WTC11 (cell line): ENCODE data around the gene PEX10. TPM values are rescaled to one million over a fixed set of nuclear protein-coding genes. Genes with fewer than 3 reads are reported as not detected.

ENCODE experiments used
- ATAC-seq: fragments of 200-7000 bp; cut with Tn5 transposase; 2 replicates; pipeline ENCODE4 v1.10.0; 2021; ENCODE audit warnings: mild to moderate bottlenecking, moderate library complexity
- CTCF ChIA-PET: fragments of 300-600 bp; sonication (Branson Sonifier 250); formaldehyde crosslinking; loops from one replicate; lab custom pipeline; 2021; ENCODE audit warnings: antibody characterized with exemption; lab: Charles Lee
- POLR2A ChIA-PET: fragments of 350-600 bp; sonication (Branson Sonifier 250); formaldehyde crosslinking; loops from one replicate; lab custom pipeline; 2021; ENCODE audit warnings: antibody characterized with exemption; lab: Charles Lee
- DNase-seq: peaks from one replicate; pipeline ENCODE4 v3.0.0; 2021; ENCODE audit warnings: low spot score
- H3K27ac Mint-ChIP-seq: 2 replicates; pipeline ENCODE4 v1.8.0; 2021; ENCODE audit warnings: mixed read lengths
- H3K27me3 Mint-ChIP-seq: 2 replicates; pipeline ENCODE4 v1.8.0; 2021; ENCODE audit warnings: low read depth, mild to moderate bottlenecking, moderate library complexity, mixed read lengths
- H3K36me3 Mint-ChIP-seq: 2 replicates; pipeline ENCODE4 v1.8.0; 2021; ENCODE audit warnings: mixed read lengths
- H3K4me1 Mint-ChIP-seq: 2 replicates; pipeline ENCODE4 v1.8.0; 2022; ENCODE audit warnings: mixed read lengths
- H3K4me3 Mint-ChIP-seq: 2 replicates; pipeline ENCODE4 v1.8.0; 2021; ENCODE audit warnings: mild to moderate bottlenecking, moderate library complexity, mixed read lengths
- H3K9me3 Mint-ChIP-seq: 2 replicates; pipeline ENCODE4 v1.8.0; 2021; ENCODE audit warnings: mixed read lengths
- EMX1 ChIP-seq: fragments of 250-450 bp; sonication (Bioruptor Pico); IDR thresholded peaks from 2 replicates; pipeline ENCODE4 v1.8.0; 2021; ENCODE audit warnings: mild to moderate bottlenecking
- ESRRA ChIP-seq: sonication (generic); formaldehyde crosslinking; IDR thresholded peaks from 2 replicates; pipeline ENCODE4 v1.8.1; 2022; ENCODE audit warnings: mild to moderate bottlenecking, missing genetic modification reagents, borderline replicate concordance
- FOXP1 ChIP-seq: sonication (generic); formaldehyde crosslinking; IDR thresholded peaks from 2 replicates; pipeline ENCODE4 v1.8.0; 2022; ENCODE audit warnings: missing genetic modification reagents, mild to moderate bottlenecking, moderate library complexity, borderline replicate concordance
- GTF2I ChIP-seq: fragments of 250-450 bp; sonication (Bioruptor Pico); conservative IDR thresholded peaks from 2 replicates; pipeline ENCODE4 v1.4.0; 2021; ENCODE audit warnings: mild to moderate bottlenecking
- HMGA2 ChIP-seq: fragments of 250-450 bp; sonication (Bioruptor Pico); IDR thresholded peaks from 2 replicates; pipeline ENCODE4 v1.4.0; 2021; ENCODE audit warnings: mild to moderate bottlenecking, moderate library complexity
- NFATC4 ChIP-seq: fragments of 250-450 bp; sonication (Bioruptor Pico); IDR thresholded peaks from 2 replicates; pipeline ENCODE4 v1.9.0; 2021; ENCODE audit warnings: mild to moderate bottlenecking
- NR1H2 ChIP-seq: sonication (generic); formaldehyde crosslinking; IDR thresholded peaks from 2 replicates; pipeline ENCODE4 v1.9.0; 2021; ENCODE audit warnings: mild to moderate bottlenecking, moderate library complexity, missing genetic modification reagents
- PRRX2 ChIP-seq: fragments of 250-450 bp; sonication (Bioruptor Pico); IDR thresholded peaks from 2 replicates; pipeline ENCODE4 v1.8.0; 2021; ENCODE audit warnings: mild to moderate bottlenecking
- RORB ChIP-seq: fragments of 250-450 bp; sonication (Bioruptor Pico); IDR thresholded peaks from 2 replicates; pipeline ENCODE4 v1.9.0; 2021; ENCODE audit warnings: mild to moderate bottlenecking
- SOX15 ChIP-seq: fragments of 250-450 bp; sonication (Bioruptor Pico); IDR thresholded peaks from 2 replicates; pipeline ENCODE4 v1.9.0; 2021; ENCODE audit warnings: mild to moderate bottlenecking
- TEAD1 ChIP-seq: sonication (generic); formaldehyde crosslinking; IDR thresholded peaks from 2 replicates; pipeline ENCODE4 v1.8.0; 2022; ENCODE audit warnings: mild to moderate bottlenecking, missing genetic modification reagents
- ZNF317 ChIP-seq: sonication (generic); formaldehyde crosslinking; IDR thresholded peaks from 2 replicates; pipeline ENCODE4 v1.8.1; 2023; ENCODE audit warnings: low read depth, mild to moderate bottlenecking, moderate library complexity, missing genetic modification reagents, borderline replicate concordance
- ZNF396 ChIP-seq: fragments of 250-450 bp; sonication (Bioruptor Pico); IDR thresholded peaks from 2 replicates; pipeline ENCODE4 v1.8.0; 2021; ENCODE audit warnings: mild to moderate bottlenecking, moderate library complexity, borderline replicate concordance
- ZNF671 ChIP-seq: fragments of 250-450 bp; sonication (Bioruptor Pico); IDR thresholded peaks from 2 replicates; pipeline ENCODE4 v1.8.0; 2021; ENCODE audit warnings: mild to moderate bottlenecking
- total RNA-seq: library from RNA; stranded (reverse); gene quantifications from 3 replicates; pipeline ENCODE4 v1.2.3, GENCODE V29; 2021
- TF ChIP-seq, protein P1 (sequence below): sonication (generic); formaldehyde crosslinking; IDR thresholded peaks from 2 replicates; pipeline ENCODE4 v1.8.1; 2023; ENCODE audit warnings: mild to moderate bottlenecking, missing genetic modification reagents, moderate library complexity
- TF ChIP-seq, protein P2 (sequence below): sonication (generic); formaldehyde crosslinking; IDR thresholded peaks from 2 replicates; pipeline ENCODE4 v1.8.0; 2022; ENCODE audit warnings: mild to moderate bottlenecking, missing genetic modification reagents
- TF ChIP-seq, protein P3 (sequence below): sonication (generic); formaldehyde crosslinking; IDR thresholded peaks from 2 replicates; pipeline ENCODE4 v1.8.0; 2022; ENCODE audit warnings: mild to moderate bottlenecking, missing genetic modification reagents
- TF ChIP-seq, protein P4 (sequence below): sonication (generic); formaldehyde crosslinking; IDR thresholded peaks from 2 replicates; pipeline ENCODE4 v1.8.1; 2023; ENCODE audit warnings: mild to moderate bottlenecking, missing genetic modification reagents
- TF ChIP-seq, protein P5 (sequence below): sonication (generic); formaldehyde crosslinking; IDR thresholded peaks from 2 replicates; pipeline ENCODE4 v1.8.0; 2023; ENCODE audit warnings: missing genetic modification reagents
- TF ChIP-seq, protein P6 (sequence below): fragments of 250-450 bp; sonication (Bioruptor Pico); IDR thresholded peaks from 2 replicates; pipeline ENCODE4 v1.9.0; 2021; ENCODE audit warnings: mild to moderate bottlenecking
- TF ChIP-seq, protein P7 (sequence below): sonication (generic); formaldehyde crosslinking; conservative IDR thresholded peaks from 2 replicates; pipeline ENCODE4 v1.8.1; 2022; ENCODE audit warnings: mild to moderate bottlenecking, missing genetic modification reagents

Gene PEX10
- total RNA-seq, 1 experiment from 2014 or later, result 29.3 TPM

DNA sequence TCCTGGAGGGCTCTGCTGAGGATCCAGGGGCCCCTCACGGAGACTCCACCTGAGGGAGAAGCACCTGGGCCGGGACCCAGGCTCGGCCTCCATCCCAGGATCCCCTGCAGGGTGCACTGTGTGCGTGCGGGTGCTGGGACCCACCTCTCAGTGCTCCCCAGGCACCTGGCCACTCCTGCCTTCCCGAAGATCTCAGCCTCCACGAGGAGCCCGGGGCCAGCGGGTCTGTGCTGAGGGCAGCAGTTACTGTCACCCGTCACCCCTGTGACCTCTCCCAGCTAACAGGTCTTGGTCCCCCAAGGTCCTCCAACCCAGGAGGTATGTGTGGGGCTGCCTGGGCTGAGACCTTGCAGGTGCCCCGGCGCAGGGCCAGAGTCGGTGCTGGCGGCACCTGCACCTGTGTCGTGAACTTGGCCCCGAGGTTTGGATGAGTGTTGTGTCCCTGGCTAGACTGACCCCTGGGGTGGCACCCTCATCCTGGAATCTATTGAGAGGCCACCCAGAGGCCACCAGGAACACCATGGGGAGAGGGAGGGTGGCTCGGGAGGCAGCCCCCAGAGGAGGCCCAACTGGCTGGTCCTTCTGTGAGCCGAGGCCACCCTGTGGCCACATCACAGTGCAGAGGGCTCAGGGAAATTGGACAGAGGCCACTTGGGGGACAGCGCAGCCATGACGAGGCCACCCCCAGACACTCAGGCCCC lies 38.7 kb downstream of the PEX10 start (continued):
- TF ChIP-seq, protein P1, sequence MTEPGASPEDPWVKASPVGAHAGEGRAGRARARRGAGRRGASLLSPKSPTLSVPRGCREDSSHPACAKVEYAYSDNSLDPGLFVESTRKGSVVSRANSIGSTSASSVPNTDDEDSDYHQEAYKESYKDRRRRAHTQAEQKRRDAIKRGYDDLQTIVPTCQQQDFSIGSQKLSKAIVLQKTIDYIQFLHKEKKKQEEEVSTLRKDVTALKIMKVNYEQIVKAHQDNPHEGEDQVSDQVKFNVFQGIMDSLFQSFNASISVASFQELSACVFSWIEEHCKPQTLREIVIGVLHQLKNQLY (CRISPR knock-in tag), result no peak
- TF ChIP-seq EMX1 (CRISPR knock-in tag), result no peak
- TF ChIP-seq TEAD1 (CRISPR knock-in tag), result no peak

DNA sequence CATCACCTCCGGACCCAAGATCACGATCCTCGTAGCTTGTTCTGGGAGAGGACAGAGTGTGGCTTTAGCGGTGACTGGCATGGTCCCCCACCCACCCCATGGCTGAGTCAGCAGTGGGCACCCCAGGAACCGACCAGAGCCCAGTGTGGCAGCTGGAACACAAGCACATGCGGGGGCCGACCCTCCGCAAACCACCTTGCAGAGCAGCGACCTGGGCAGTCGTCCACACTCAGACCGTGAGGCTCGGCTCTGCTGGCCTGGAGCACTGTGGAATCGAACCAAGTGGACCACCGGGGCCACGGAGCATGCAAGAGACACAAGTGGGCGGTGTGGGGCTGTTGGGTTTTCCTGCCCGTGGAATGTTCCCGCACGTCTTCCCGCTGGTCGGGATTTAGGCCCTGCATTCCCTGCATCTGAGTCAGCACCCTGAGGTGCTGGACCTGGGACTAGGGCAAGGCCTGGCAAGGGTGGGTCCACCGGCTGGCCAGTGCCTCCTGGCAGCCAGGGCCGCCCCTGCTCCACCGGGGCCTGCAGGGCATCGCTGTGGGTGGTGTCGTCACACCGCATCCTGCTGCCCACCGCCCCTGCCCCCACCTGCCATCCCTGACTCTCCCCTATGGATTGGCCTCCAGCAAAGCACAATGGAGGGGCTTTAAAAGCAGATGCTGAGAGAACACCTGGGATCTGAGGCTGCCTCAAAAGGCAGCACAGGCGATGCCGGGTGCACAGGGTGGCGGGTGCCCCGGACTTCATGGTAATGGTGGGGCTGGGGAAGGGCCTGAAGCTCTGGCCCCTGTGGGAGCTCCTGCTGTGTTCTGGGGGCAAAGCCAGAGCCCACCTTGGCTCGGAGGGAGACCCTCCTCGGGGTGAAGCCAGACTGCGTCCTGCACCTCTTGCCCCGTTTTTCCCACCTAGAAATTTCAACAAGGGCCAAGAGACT lies 39.5 kb downstream of the PEX10 start:
- ChIA-PET POLR2A (no interaction called here), CTCF (no interaction called here)
- no peaks in the 10 kb centered on the region for H3K4me1 Mint-ChIP-seq
- H3K9me3 Mint-ChIP-seq, result peaks cover 8% of the 10 kb centered on the region
- H3K27ac Mint-ChIP-seq, result no peak overlapping the region
- peak; percentile 8 for DNase-seq
- TF ChIP-seq NR1H2 (CRISPR knock-in tag), result no peak
- TF ChIP-seq ZNF317 (CRISPR knock-in tag), result no peak
- TF ChIP-seq SOX15 (CRISPR knock-in tag), result no peak
- no peak for TF ChIP-seq NFATC4 (CRISPR knock-in tag)
- TF ChIP-seq FOXP1 (CRISPR knock-in tag), result no peak
- no peak for TF ChIP-seq HMGA2
- TF ChIP-seq PRRX2 (CRISPR knock-in tag), result no peak
- TF ChIP-seq, protein P2, sequence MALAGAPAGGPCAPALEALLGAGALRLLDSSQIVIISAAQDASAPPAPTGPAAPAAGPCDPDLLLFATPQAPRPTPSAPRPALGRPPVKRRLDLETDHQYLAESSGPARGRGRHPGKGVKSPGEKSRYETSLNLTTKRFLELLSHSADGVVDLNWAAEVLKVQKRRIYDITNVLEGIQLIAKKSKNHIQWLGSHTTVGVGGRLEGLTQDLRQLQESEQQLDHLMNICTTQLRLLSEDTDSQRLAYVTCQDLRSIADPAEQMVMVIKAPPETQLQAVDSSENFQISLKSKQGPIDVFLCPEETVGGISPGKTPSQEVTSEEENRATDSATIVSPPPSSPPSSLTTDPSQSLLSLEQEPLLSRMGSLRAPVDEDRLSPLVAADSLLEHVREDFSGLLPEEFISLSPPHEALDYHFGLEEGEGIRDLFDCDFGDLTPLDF, result no peak
- TF ChIP-seq, protein P3, sequence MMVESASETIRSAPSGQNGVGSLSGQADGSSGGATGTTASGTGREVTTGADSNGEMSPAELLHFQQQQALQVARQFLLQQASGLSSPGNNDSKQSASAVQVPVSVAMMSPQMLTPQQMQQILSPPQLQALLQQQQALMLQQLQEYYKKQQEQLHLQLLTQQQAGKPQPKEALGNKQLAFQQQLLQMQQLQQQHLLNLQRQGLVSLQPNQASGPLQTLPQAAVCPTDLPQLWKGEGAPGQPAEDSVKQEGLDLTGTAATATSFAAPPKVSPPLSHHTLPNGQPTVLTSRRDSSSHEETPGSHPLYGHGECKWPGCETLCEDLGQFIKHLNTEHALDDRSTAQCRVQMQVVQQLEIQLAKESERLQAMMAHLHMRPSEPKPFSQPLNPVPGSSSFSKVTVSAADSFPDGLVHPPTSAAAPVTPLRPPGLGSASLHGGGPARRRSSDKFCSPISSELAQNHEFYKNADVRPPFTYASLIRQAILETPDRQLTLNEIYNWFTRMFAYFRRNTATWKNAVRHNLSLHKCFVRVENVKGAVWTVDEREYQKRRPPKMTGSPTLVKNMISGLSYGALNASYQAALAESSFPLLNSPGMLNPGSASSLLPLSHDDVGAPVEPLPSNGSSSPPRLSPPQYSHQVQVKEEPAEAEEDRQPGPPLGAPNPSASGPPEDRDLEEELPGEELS, result no peak
- no peak for TF ChIP-seq GTF2I (CRISPR knock-in tag)
- TF ChIP-seq ESRRA (CRISPR knock-in tag), result no peak
- no peak for TF ChIP-seq ZNF396 (CRISPR knock-in tag)
- no peak for TF ChIP-seq ZNF671 (CRISPR knock-in tag)
- TF ChIP-seq RORB (CRISPR knock-in tag), result no peak
- TF ChIP-seq, protein P4, sequence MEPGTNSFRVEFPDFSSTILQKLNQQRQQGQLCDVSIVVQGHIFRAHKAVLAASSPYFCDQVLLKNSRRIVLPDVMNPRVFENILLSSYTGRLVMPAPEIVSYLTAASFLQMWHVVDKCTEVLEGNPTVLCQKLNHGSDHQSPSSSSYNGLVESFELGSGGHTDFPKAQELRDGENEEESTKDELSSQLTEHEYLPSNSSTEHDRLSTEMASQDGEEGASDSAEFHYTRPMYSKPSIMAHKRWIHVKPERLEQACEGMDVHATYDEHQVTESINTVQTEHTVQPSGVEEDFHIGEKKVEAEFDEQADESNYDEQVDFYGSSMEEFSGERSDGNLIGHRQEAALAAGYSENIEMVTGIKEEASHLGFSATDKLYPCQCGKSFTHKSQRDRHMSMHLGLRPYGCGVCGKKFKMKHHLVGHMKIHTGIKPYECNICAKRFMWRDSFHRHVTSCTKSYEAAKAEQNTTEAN (CRISPR knock-in tag), result no peak
- TF ChIP-seq, protein P5, sequence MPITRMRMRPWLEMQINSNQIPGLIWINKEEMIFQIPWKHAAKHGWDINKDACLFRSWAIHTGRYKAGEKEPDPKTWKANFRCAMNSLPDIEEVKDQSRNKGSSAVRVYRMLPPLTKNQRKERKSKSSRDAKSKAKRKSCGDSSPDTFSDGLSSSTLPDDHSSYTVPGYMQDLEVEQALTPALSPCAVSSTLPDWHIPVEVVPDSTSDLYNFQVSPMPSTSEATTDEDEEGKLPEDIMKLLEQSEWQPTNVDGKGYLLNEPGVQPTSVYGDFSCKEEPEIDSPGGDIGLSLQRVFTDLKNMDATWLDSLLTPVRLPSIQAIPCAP (CRISPR knock-in tag), result no peak
- TF ChIP-seq, protein P6, sequence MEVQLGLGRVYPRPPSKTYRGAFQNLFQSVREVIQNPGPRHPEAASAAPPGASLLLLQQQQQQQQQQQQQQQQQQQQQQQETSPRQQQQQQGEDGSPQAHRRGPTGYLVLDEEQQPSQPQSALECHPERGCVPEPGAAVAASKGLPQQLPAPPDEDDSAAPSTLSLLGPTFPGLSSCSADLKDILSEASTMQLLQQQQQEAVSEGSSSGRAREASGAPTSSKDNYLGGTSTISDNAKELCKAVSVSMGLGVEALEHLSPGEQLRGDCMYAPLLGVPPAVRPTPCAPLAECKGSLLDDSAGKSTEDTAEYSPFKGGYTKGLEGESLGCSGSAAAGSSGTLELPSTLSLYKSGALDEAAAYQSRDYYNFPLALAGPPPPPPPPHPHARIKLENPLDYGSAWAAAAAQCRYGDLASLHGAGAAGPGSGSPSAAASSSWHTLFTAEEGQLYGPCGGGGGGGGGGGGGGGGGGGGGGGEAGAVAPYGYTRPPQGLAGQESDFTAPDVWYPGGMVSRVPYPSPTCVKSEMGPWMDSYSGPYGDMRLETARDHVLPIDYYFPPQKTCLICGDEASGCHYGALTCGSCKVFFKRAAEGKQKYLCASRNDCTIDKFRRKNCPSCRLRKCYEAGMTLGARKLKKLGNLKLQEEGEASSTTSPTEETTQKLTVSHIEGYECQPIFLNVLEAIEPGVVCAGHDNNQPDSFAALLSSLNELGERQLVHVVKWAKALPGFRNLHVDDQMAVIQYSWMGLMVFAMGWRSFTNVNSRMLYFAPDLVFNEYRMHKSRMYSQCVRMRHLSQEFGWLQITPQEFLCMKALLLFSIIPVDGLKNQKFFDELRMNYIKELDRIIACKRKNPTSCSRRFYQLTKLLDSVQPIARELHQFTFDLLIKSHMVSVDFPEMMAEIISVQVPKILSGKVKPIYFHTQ, result no peak
- no peak for TF ChIP-seq TEAD1 (CRISPR knock-in tag)
- TF ChIP-seq, protein P1 (CRISPR knock-in tag), result no peak
- TF ChIP-seq, protein P7, sequence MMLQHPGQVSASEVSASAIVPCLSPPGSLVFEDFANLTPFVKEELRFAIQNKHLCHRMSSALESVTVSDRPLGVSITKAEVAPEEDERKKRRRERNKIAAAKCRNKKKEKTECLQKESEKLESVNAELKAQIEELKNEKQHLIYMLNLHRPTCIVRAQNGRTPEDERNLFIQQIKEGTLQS (CRISPR knock-in tag), result no peak
- H3K27me3 Mint-ChIP-seq, result no peaks in the 10 kb centered on the region
- peaks cover 11% of the 10 kb centered on the region for H3K36me3 Mint-ChIP-seq
- ATAC-seq, result no peak
- no peak overlapping the region for H3K4me3 Mint-ChIP-seq
